NB4 (cell line): ENCODE results near the gene CNBD2.

Experiments used
- DNase-seq: peaks from one replicate; pipeline ENCODE4 v3.0.0; 2010; ENCODE audit warnings: low read depth
- H3K4me3 ChIP-seq: one replicate; pipeline ENCODE4 v1.5.1; 2011; ENCODE audit warnings: mild to moderate bottlenecking, low read depth, low read length, moderate library complexity
- CTCF ChIP-seq: IDR thresholded peaks from one replicate; pipeline ENCODE4 v1.5.1; 2012; ENCODE audit warnings: low read depth, low read length
- MAX ChIP-seq: IDR thresholded peaks from 2 replicates; pipeline ENCODE4 v1.6.1; 2011; ENCODE audit warnings: low read depth, low read length
- MYC ChIP-seq: IDR thresholded peaks from 2 replicates; pipeline ENCODE4 v1.6.1; 2011; ENCODE audit warnings: low read depth, low read length
- POLR2A ChIP-seq: IDR thresholded peaks from 2 replicates; pipeline ENCODE4 v1.6.1; 2011; ENCODE audit warnings: mild to moderate bottlenecking; ENCODE audit not compliant: insufficient read length; ENCODE audit errors: extremely low read depth

CNBD2 gene

GRCh38 chr20:35971981-35972380 lies 3.6 kb downstream of the CNBD2 start:
- TF ChIP-seq POLR2A (no peak), MAX (no peak), MYC (no peak), CTCF (no peak)
- no peak overlapping the region for H3K4me3 ChIP-seq
- DNase-seq, result no peak

GRCh38 chr20:35972462-35972861 lies 4.1 kb downstream of the CNBD2 start:
- no peak overlapping the region for H3K4me3 ChIP-seq
- TF ChIP-seq POLR2A (no peak), MAX (no peak), MYC (no peak), CTCF (no peak)
- no peak for DNase-seq

- DNase-seq, result peak; percentile 38
- TF ChIP-seq MAX, result no peak
- no peak for TF ChIP-seq MYC
- TF ChIP-seq CTCF, result no peak
- TF ChIP-seq POLR2A, result no peak
- no peak overlapping the region for H3K4me3 ChIP-seq
These were observed 5.9 kb downstream of the CNBD2 start for GRCh38 chr20:35974256-35974655.

- no peak for DNase-seq
These were observed 7.4 kb downstream of the CNBD2 start for GRCh38 chr20:35975576-35976373.

GRCh38 chr20:35978041-35978513 lies 9.7 kb downstream of the CNBD2 start:
- H3K4me3 ChIP-seq, result no peak overlapping the region
- TF ChIP-seq MYC, result no peak
- TF ChIP-seq CTCF, result no peak
- TF ChIP-seq MAX, result no peak
- peak; percentile 74 for DNase-seq

More at GRCh38 chr20:35975576-35976373, 7.4 kb downstream of the CNBD2 start:
- no peak overlapping the region for H3K4me3 ChIP-seq
- TF ChIP-seq MAX (no peak), POLR2A (no peak), MYC (no peak), CTCF (no peak)
